Neutrophil (primary cell): ENCODE results near the gene LPAR5.

Source experiments
- H3K27ac ChIP-seq: fragments of 200-600 bp; sonication (generic); 2 replicates; pipeline ENCODE4 v1.5.1; 2016; ENCODE audit warnings: mild to moderate bottlenecking, moderate library complexity
- H3K27me3 ChIP-seq: fragments of 200-600 bp; sonication (generic); 2 replicates; pipeline ENCODE4 v1.6.0; 2016; ENCODE audit warnings: mild to moderate bottlenecking
- H3K36me3 ChIP-seq: fragments of 200-600 bp; sonication (generic); 2 replicates; pipeline ENCODE4 v1.5.1; 2017
- H3K4me1 ChIP-seq, 2 experiments: fragments of 200-600 bp in 1 of 2; sonication (generic) in 1 of 2; 1 replicate in 1 of 2; 2 replicates in 1 of 2; pipeline versions ENCODE4 v1.5.1 to v1.6.1; 2013 to 2016; ENCODE audit warnings: low read depth in 1 of 2, low read length in 1 of 2, mild to moderate bottlenecking in 1 of 2, moderate library complexity in 1 of 2; ENCODE audit not compliant: control insufficient read depth in 1 of 2, insufficient read depth in 1 of 2
- H3K4me3 ChIP-seq, 2 experiments: fragments of 200-600 bp in 1 of 2; sonication (generic) in 1 of 2; 1 replicate in 1 of 2; 2 replicates in 1 of 2; pipeline ENCODE4 v1.5.1; 2013 to 2016; ENCODE audit warnings: low read depth in 1 of 2, low read length in 1 of 2, mild to moderate bottlenecking in 1 of 2, moderate library complexity in 1 of 2
- H3K9me3 ChIP-seq: fragments of 200-600 bp; sonication (generic); 2 replicates; pipeline ENCODE4 v1.5.1; 2016
- CTCF ChIP-seq: fragments of 200-600 bp; sonication (generic); IDR thresholded peaks from 2 replicates; pipeline ENCODE4 v1.5.1; 2016; ENCODE audit warnings: antibody characterized with exemption

Gene LPAR5

GRCh38 chr12:6653342-6653741 is 17.6 kb upstream of the LPAR5 start:
- Histone ChIP-seq H3K36me3 (peaks cover 93% of the 10 kb centered on the region), H3K27ac (no peak overlapping the region), H3K27me3 (no peaks in the 10 kb centered on the region), H3K4me1 (no peaks in the 10 kb centered on the region), H3K9me3 (no peaks in the 10 kb centered on the region), H3K4me3 (no peak overlapping the region)
- no peak for TF ChIP-seq CTCF

DNA sequence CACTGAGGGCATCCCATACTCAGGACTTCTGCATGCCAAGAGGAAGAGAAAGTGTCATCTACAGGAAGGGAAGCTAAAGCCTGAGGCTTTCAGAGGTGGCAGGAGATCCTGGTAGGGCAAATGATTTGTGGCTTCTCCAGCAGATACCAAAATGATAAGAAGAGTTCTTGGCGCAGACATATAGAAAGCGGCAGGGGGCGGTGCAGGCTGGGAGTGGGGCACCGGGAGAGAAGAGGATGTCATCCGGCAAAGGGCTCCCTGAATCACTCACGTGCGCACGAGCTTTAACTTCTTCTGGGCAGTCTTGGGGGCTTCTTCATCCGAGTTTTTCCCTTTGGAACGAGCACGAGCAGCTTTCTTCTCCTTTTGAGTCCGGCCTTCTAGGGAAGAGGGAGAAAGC is 16.6 kb upstream of the LPAR5 start:
- Histone ChIP-seq H3K4me1 (no peaks in the 10 kb centered on the region), H3K9me3 (no peaks in the 10 kb centered on the region), H3K4me3 (no peak overlapping the region), H3K27me3 (no peaks in the 10 kb centered on the region), H3K36me3 (peaks cover 95% of the 10 kb centered on the region), H3K27ac (no peak overlapping the region)
- TF ChIP-seq CTCF = no peak

- no peaks in the 10 kb centered on the region for H3K27me3 ChIP-seq
- no peak overlapping the region for H3K27ac ChIP-seq
- no peak overlapping the region for H3K4me3 ChIP-seq
- no peak for TF ChIP-seq CTCF
- H3K9me3 ChIP-seq = no peaks in the 10 kb centered on the region
- H3K36me3 ChIP-seq = peaks cover 79% of the 10 kb centered on the region
- H3K4me1 ChIP-seq = peaks cover 9 to 11% of the 10 kb centered on the region in 2 experiments
These were observed 15.1 kb upstream of the LPAR5 start for GRCh38 chr12:6650832-6651231.

DNA sequence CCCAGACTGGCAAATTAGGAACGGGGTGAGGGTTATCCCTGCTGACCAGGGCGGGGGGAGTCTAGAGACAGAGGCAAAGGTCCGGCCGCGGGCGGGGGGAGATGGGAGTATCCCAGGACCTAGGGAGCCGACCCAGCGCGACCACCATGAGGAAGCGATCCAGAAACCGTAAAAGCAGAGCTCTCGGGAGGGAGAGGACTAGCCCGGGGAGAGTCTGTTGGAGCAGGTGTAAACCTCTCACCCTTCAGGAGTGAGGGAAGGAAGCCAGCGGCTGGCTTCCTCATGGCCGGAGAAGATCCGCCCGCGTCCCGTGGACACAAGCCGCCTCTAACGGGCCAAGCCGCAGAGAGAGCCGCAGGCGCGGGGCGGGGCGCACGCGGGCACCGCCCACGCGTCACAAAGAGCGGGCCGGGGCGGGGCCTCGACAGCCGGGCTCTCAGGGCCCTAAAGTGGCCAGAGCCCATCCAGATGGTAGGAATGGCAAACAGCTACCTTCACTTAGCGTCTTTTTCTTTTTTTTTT is 11.4 kb upstream of the LPAR5 start, which contains the start of gene ACRBP:
Gene ACRBP, minus strand, starts transcription at position 350 of the 522 bp plus-strand sequence. Its CDS starts 66 bp downstream, at position 284.
- Histone ChIP-seq H3K36me3 (peaks cover 43% of the 10 kb centered on the region), H3K9me3 (no peaks in the 10 kb centered on the region), H3K4me1 (peaks cover 32 to 33% of the 10 kb centered on the region in 2 experiments), H3K27ac (peak within 1 kb of the TSS; percentile 78), H3K27me3 (no peaks in the 10 kb centered on the region), H3K4me3 (peak within 1 kb of the TSS; percentile 58)
- TF ChIP-seq CTCF = no peak

GRCh38 chr12:6646276-6647082 is 10.7 kb upstream of the LPAR5 start:
- Histone ChIP-seq H3K4me1 (peaks cover 32 to 33% of the 10 kb centered on the region in 2 experiments), H3K36me3 (peaks cover 36% of the 10 kb centered on the region), H3K27me3 (no peaks in the 10 kb centered on the region), H3K4me3 (peak overlapping the region; percentile 58), H3K27ac (peak overlapping the region; percentile 78), H3K9me3 (no peaks in the 10 kb centered on the region)
- TF ChIP-seq CTCF = no peak
